ENCODE results near the gene TRPV6.
A peak's percentile ranks its signal among the peaks of the same experiment; 100 is the strongest.

Gene TRPV6

GRCh38 chr7:142867398-142868187 is 18.0 kb downstream of the TRPV6 start:
- DNase-seq = no peak

GRCh38 chr7:142867097-142867378 is 18.5 kb downstream of the TRPV6 start:
- DNase-seq = no peak

- DNase-seq = peak; percentile 29
Observed at GRCh38 chr7:142866361-142867096, 19.0 kb downstream of the TRPV6 start.

GRCh38 chr7:142865766-142866165 is 19.8 kb downstream of the TRPV6 start:
- DNase-seq = no peak

- DNase-seq = no peak
Observed at GRCh38 chr7:142864980-142865747, 20.4 kb downstream of the TRPV6 start.

- DNase-seq = no peak
Observed at GRCh38 chr7:142863891-142864685, 21.5 kb downstream of the TRPV6 start.

- no peak for DNase-seq
Observed at GRCh38 chr7:142862786-142863400, 22.7 kb downstream of the TRPV6 start.

- DNase-seq = no peak
Observed at GRCh38 chr7:142862351-142862750, 23.2 kb downstream of the TRPV6 start.

- no peak for DNase-seq
Observed at GRCh38 chr7:142860968-142861367, 24.6 kb downstream of the TRPV6 start.

- DNase-seq = no peak
Observed at GRCh38 chr7:142859829-142860228, 25.7 kb downstream of the TRPV6 start.

GRCh38 chr7:142859411-142859810 is 26.1 kb downstream of the TRPV6 start:
- no peak for DNase-seq

- no peak for DNase-seq
Observed at GRCh38 chr7:142857625-142858024, 27.9 kb downstream of the TRPV6 start.

- DNase-seq = no peak
Observed at GRCh38 chr7:142856565-142857245, 28.8 kb downstream of the TRPV6 start.

GRCh38 chr7:142855756-142856564 is 29.6 kb downstream of the TRPV6 start:
- DNase-seq = no peak

GRCh38 chr7:142855114-142855743 is 30.3 kb downstream of the TRPV6 start:
- DNase-seq = no peak

- DNase-seq = peak; percentile 65
Observed at GRCh38 chr7:142854372-142855113, 31.0 kb downstream of the TRPV6 start, which contains the start of gene EPHB6. Gene EPHB6, plus strand, starts transcription at chr7:142855076. Its CDS starts 8,152 bp downstream, at chr7:142863228.

- DNase-seq = peak; percentile 67
Observed at GRCh38 chr7:142853739-142854371, 31.7 kb downstream of the TRPV6 start.

- DNase-seq = no peak
Observed at GRCh38 chr7:142851919-142852318, 33.6 kb downstream of the TRPV6 start.

- no peak for DNase-seq
Observed at GRCh38 chr7:142851269-142851668, 34.3 kb downstream of the TRPV6 start.
